ENCODE measurements around the gene FZD2.

DNA sequence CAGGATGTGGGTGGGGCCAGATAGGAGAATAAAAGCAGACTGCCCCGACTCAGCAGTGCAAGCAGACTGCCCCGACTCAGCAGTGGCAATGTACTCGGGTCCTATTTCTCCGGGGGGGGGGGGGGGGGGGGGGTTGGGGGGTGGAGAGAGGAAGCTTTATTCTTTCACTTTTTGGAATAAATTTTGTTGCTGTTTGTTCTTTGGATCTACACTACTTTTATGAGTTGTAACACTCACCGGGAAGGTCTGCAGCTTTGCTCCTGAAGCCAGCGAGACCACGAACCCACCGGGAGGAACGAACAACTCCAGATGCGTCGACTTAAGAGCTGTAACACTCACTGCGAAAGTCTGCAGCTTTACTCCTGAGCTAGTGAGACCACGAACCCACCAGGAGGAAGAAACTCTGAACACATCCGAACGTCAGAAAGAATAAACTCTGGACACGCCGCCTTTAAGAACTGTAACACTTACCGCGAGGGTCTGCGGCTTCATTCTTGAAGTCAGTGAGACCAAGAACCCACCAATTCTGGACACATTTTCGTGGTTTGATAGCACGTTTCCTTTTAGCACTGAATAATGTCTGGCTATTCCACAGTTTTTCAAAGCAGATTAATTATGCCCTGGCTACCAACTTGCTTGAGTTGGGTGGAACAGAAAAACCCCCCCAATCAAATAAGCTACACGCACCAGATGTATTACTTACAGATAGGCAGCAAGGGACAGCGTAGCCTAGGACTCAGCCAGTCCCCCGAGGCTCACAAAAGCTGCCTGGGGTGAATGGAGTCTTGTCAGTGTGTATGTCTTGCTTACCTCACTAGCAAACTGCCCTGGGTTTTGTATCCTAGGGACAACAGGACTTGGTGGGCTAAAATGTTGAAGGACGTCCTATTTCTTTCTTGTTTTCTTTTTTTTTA, 11.9 kb downstream of the FZD2 start:
- no peak for TF ChIP-seq CTCF (IDR thresholded peaks at IDR 0.05)
- TF ChIP-seq POLR2AphosphoS5 (IDR thresholded peaks at IDR 0.05), result no peak
- TF ChIP-seq POLR2A (IDR thresholded peaks at IDR 0.05), result no peak
- TF ChIP-seq EP300 (IDR thresholded peaks at IDR 0.05), result no peak
